Measurements from ENCODE around the gene CNTRL.
A peak's percentile ranks its signal among the peaks of the same experiment; 100 is the strongest.

Gene CNTRL

DNA sequence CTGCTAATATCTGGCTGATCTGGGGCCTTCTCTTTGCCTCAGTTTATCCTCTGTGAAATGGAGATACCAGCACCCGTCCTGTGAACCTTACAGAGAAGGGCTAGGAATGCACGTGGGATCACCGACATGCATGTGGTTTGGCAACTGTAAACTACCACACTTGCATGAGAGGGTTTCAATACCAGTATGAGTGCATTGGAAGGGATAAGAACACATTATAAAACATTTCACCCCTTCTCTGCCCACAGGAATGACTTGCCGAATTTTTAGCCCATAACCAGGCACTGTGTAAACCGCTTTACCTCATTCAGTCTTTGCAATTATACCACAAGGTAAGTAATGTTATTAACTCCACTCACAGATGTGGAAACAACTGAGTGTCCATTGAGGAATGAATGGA is 135.8 kb downstream of the CNTRL start:
- Histone ChIP-seq H2AFZ (no peak overlapping the region), H3K9me3 (ENCODE audit: control insufficient read depth, low read length) (no peaks in the 10 kb centered on the region), H3K4me3 (ENCODE audit: low read depth, low read length) (no peak overlapping the region), H3K4me2 (ENCODE audit: low read length) (no peak overlapping the region), H3K9ac (no peak overlapping the region), H3K27me3 (ENCODE audit: control insufficient read depth, insufficient read depth, low read length) (no peaks in the 10 kb centered on the region), H3K36me3 (ENCODE audit: control insufficient read depth, insufficient read depth, low read length) (no peaks in the 10 kb centered on the region), H3K4me1 (no peaks in the 10 kb centered on the region), H3K79me2 (no peaks in the 10 kb centered on the region), H3K27ac (no peak overlapping the region)
- no peak for TF ChIP-seq CTCF (IDR thresholded peaks at IDR 0.05)

DNA sequence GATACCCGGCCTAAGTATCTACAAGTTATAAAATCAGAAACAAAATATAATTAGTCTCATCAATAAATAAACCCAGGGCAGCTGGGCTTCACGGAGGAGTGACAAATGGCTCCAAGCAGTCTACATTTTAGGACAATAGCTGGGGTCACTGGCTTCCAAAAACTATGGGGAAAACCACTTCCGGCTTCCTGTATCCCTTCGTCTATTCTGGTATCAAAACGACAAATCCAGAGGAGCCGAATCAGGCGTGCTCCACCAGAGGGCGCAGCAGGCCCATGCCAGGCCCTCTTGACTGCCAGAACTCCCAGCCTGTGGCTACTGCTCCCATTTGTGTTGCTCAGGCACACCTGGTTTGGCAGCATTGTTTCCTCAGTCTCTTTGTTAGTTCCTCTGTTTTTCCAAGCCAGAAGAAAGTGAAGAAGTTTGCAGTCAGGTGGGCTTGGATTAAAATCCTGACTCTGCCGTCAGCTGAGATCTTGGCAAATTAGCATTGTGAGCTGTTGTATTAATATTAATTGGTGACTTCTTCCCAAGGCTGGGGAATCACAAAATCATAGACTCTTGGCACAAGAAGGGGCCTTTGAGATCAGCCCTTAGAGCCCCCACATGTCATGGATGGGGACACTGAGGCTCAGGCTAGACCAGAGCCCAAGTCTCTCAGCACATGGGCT is 138.5 kb downstream of the CNTRL start:
- no peaks in the 10 kb centered on the region for H3K27me3 ChIP-seq (ENCODE audit: control insufficient read depth, insufficient read depth, low read length)
- H3K9ac ChIP-seq: no peak overlapping the region
- peak overlapping the region; percentile 29 for H3K27ac ChIP-seq
- peak overlapping the region; percentile 90 for H2AFZ ChIP-seq
- no peak overlapping the region for H3K4me3 ChIP-seq (ENCODE audit: low read depth, low read length)
- no peaks in the 10 kb centered on the region for H3K36me3 ChIP-seq (ENCODE audit: control insufficient read depth, insufficient read depth, low read length)
- H3K4me2 ChIP-seq (ENCODE audit: low read length): no peak overlapping the region
- no peaks in the 10 kb centered on the region for H3K79me2 ChIP-seq
- no peaks in the 10 kb centered on the region for H3K4me1 ChIP-seq
- peak; percentile 77 for TF ChIP-seq CTCF (IDR thresholded peaks at IDR 0.05)
- no peaks in the 10 kb centered on the region for H3K9me3 ChIP-seq (ENCODE audit: control insufficient read depth, low read length)

- TF ChIP-seq CTCF (IDR thresholded peaks at IDR 0.05): no peak
- no peaks in the 10 kb centered on the region for H3K36me3 ChIP-seq (ENCODE audit: control insufficient read depth, insufficient read depth, low read length)
- no peak overlapping the region for H2AFZ ChIP-seq
- H3K4me2 ChIP-seq (ENCODE audit: low read length): no peak overlapping the region
- no peak overlapping the region for H3K27ac ChIP-seq
- H3K4me3 ChIP-seq (ENCODE audit: low read depth, low read length): no peak overlapping the region
- no peaks in the 10 kb centered on the region for H3K79me2 ChIP-seq
- no peaks in the 10 kb centered on the region for H3K9me3 ChIP-seq (ENCODE audit: control insufficient read depth, low read length)
- H3K9ac ChIP-seq: no peak overlapping the region
- no peaks in the 10 kb centered on the region for H3K27me3 ChIP-seq (ENCODE audit: control insufficient read depth, insufficient read depth, low read length)
- no peaks in the 10 kb centered on the region for H3K4me1 ChIP-seq
These were observed 139.2 kb downstream of the CNTRL start for GRCh38 chr9:121214005-121214404.

DNA sequence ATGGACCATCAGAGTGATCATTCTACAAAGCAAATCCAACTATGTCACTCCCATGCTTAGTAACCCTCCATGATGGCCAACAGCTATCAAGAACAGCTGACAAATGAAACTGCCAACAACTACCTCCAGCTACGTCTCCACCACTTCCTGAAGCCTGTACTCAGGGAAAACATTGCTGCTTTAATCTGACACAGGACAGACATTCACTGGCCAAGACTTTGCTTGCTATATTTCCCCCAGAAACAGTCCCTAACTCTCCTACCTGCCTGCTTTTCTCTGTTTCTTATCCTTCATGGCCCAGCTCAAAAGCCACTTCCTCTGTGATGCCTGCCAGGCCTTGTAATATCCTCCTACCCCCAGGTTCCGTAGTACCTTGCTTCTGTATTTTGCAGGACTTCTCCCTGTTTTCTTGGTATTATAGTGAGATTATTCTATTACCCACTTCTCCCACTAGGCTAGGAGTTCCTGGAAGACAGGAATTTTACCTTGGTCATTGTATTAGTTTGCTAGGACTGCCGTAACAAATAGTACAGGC is 141.6 kb downstream of the CNTRL start:
- Histone ChIP-seq H3K4me3 (ENCODE audit: low read depth, low read length) (no peak overlapping the region), H3K27me3 (ENCODE audit: control insufficient read depth, insufficient read depth, low read length) (no peaks in the 10 kb centered on the region), H3K9ac (no peak overlapping the region), H3K79me2 (no peaks in the 10 kb centered on the region), H3K9me3 (ENCODE audit: control insufficient read depth, low read length) (no peaks in the 10 kb centered on the region), H3K4me1 (no peaks in the 10 kb centered on the region), H2AFZ (no peak overlapping the region), H3K36me3 (ENCODE audit: control insufficient read depth, insufficient read depth, low read length) (no peaks in the 10 kb centered on the region), H3K4me2 (ENCODE audit: low read length) (no peak overlapping the region), H3K27ac (no peak overlapping the region)
- TF ChIP-seq CTCF (IDR thresholded peaks at IDR 0.05): no peak

All from parathyroid adenoma (tissue), 2 donors.